ENCODE measurements around the gene RGS4. TPM values are rescaled to one million over a fixed set of nuclear protein-coding genes. Genes with fewer than 3 reads are reported as not detected.

The RGS4 gene
- 216 and 252 TPM in 2 replicates for total RNA-seq

DNA sequence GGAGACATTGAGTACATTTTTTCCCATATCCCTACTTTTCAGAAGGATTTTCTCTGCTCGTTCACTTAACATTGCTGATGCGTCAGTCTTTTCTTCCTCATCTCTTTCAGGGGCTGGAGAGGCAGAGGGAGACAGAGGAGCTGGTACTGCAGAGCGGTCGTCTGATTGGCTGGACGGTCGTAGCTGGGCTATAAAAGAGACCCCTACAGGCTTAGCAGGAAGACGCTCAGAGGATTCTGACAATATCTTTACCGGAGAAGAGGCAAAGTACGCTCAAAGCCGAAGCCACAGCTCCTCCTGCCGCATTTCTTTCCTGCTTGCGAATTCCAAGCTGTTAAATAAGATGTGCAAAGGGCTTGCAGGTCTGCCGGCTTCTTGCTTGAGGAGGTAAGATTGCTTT, at the start of gene RGS4:
Gene RGS4 (plus strand): TSS at position 220 of the 400 bp plus-strand sequence. CDS start 124 bp downstream, at position 344.

Other genes with a start within 250 kb of the RGS4 start
- gene CCDC190, start 208.2 kb upstream of the RGS4 start, total RNA-seq: 0.54 and 6.5 TPM in 2 replicates
- gene RGS5, start 133.6 kb downstream of the RGS4 start, total RNA-seq: 60.3 and 166 TPM in 2 replicates

Measured in cardiac atrium fibroblast (primary cell).